Fibroblast of skin of left biceps (primary cell): ENCODE results near the gene BMPER.

Experiments
- DNase-seq, 2 experiments: peaks; one replicate each; pipeline ENCODE4 v3.0.0-alpha.2; 2013; ENCODE audit warnings: low read depth in 2 of 2

BMPER gene

GRCh38 chr7:33905389-33906032 lies at the start of gene BMPER:
Gene BMPER, plus strand, starts transcription at chr7:33905539. Its CDS starts 75 bp downstream, at chr7:33905614.
- DNase-seq: no peak

- no peak for DNase-seq
Measured at GRCh38 chr7:33861947-33862346, 43.4 kb upstream of the BMPER start.

GRCh38 chr7:33862946-33863814 lies 42.2 kb upstream of the BMPER start:
- DNase-seq: no peak

- no peak for DNase-seq
Measured at GRCh38 chr7:33868166-33868565, 37.2 kb upstream of the BMPER start.

- DNase-seq: no peak
Measured at GRCh38 chr7:33869176-33869575, 36.2 kb upstream of the BMPER start.

GRCh38 chr7:33870120-33870519 lies 35.2 kb upstream of the BMPER start:
- DNase-seq: no peak

GRCh38 chr7:33872870-33873269 lies 32.5 kb upstream of the BMPER start:
- DNase-seq: no peak

GRCh38 chr7:33873518-33873917 lies 31.8 kb upstream of the BMPER start:
- no peak for DNase-seq

- peak in 1 of 2 experiments; percentile 53 for DNase-seq
Measured at GRCh38 chr7:33873981-33874750, 31.2 kb upstream of the BMPER start.

GRCh38 chr7:33874943-33875342 lies 30.4 kb upstream of the BMPER start:
- DNase-seq: peak; percentile 98 to 99

GRCh38 chr7:33876596-33877274 lies 28.6 kb upstream of the BMPER start:
- no peak for DNase-seq

GRCh38 chr7:33880787-33881186 lies 24.6 kb upstream of the BMPER start:
- peak; percentile 70 for DNase-seq

- no peak for DNase-seq
Measured at GRCh38 chr7:33881316-33881715, 24.0 kb upstream of the BMPER start.

- no peak for DNase-seq
Measured at GRCh38 chr7:33882040-33882837, 23.1 kb upstream of the BMPER start.

- DNase-seq: no peak
Measured at GRCh38 chr7:33882950-33883670, 22.2 kb upstream of the BMPER start.

- no peak for DNase-seq
Measured at GRCh38 chr7:33883671-33883965, 21.7 kb upstream of the BMPER start.

- no peak for DNase-seq
Measured at GRCh38 chr7:33885290-33886148, 19.8 kb upstream of the BMPER start.

- no peak for DNase-seq
Measured at GRCh38 chr7:33886149-33886623, 19.2 kb upstream of the BMPER start.

GRCh38 chr7:33887266-33887975 lies 17.9 kb upstream of the BMPER start:
- no peak for DNase-seq
